ENCODE measurements around the gene PPP1R15B. TPM values are rescaled to one million over a fixed set of nuclear protein-coding genes. Genes with fewer than 3 reads are reported as not detected.

PPP1R15B gene
- total RNA-seq, 1 experiment from 2014 or later, result 45.9 TPM

DNA sequence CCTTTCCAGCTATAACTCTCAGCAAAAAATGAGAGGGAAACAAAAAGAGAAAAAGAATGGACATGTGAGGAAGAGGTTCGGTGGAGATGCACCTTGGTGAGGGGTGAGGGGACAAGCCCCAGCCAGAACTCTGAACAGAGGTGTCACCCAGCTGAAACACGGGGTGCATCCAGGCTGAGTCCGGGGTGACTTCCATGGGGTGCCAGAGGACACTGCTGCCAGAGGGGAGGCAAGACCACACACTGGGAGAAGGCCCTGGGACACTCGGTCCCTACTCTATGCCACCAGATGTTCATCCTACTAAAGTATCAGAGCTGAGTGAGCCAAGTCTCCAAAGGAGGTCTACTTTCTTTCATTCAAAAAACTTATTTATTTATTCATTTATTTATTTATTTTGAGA lies 36.1 kb upstream of the PPP1R15B start:
- H3K23me2 ChIP-seq (ENCODE audit: insufficient read length, low read depth, low read length, poor library complexity, severe bottlenecking), result no peaks in the 10 kb centered on the region
- no peak overlapping the region for H4K91ac ChIP-seq (ENCODE audit: insufficient read length, low read depth, low read length)
- peaks cover 18 to 25% of the 10 kb centered on the region in 2 experiments for H3K4me1 Mint-ChIP-seq
- no peak overlapping the region for H3K4ac ChIP-seq (ENCODE audit: low read depth, low read length)
- H3K56ac ChIP-seq (ENCODE audit: insufficient read length, low read depth, low read length), result no peak overlapping the region
- H3K79me1 ChIP-seq (ENCODE audit: insufficient read depth, low read depth, low read length, poor library complexity, severe bottlenecking), result no peaks in the 10 kb centered on the region
- no peak overlapping the region for H3K14ac ChIP-seq (ENCODE audit: insufficient read depth, low read length)
- H4K8ac ChIP-seq (replicated peaks; ENCODE audit: insufficient read length, low read depth, low read length), result no peak overlapping the region
- H3K9ac ChIP-seq (ENCODE audit: extremely low read depth, insufficient read length, low read length), result no peak overlapping the region
- no peaks in the 10 kb centered on the region for H3K27me3 ChIP-seq (ENCODE audit: insufficient read depth, low read length)
- no peak overlapping the region for H2BK5ac ChIP-seq (ENCODE audit: insufficient read length, low read length)
- no peak overlapping the region for H2AK5ac ChIP-seq (ENCODE audit: insufficient read length, low read length)
- H3K4me1 ChIP-seq (ENCODE audit: insufficient read depth, low read length), result peaks cover under 1% of the 10 kb centered on the region; the same call in 1 of the 2 replicates
- no peaks in the 10 kb centered on the region for H3K9me3 Mint-ChIP-seq
- H3K4me3 Mint-ChIP-seq, result no peak overlapping the region
- no peak overlapping the region for H3K23ac ChIP-seq (ENCODE audit: insufficient read length, low read depth, low read length)
- H2BK120ac ChIP-seq (ENCODE audit: low read depth, low read length, poor library complexity, severe bottlenecking), result no peak overlapping the region
- no CpG with 5 or more reads among the region's 4 CpGs for WGBS (ENCODE audit: extremely low coverage, insufficient read length, low lambda C conversion rate)
- no peaks in the 10 kb centered on the region for H3K79me2 ChIP-seq (ENCODE audit: insufficient read depth, low read length)
- H2AFZ ChIP-seq (ENCODE audit: low read length), result no peak overlapping the region
- DNase-seq, result no peak
- TF ChIP-seq, protein P1, sequence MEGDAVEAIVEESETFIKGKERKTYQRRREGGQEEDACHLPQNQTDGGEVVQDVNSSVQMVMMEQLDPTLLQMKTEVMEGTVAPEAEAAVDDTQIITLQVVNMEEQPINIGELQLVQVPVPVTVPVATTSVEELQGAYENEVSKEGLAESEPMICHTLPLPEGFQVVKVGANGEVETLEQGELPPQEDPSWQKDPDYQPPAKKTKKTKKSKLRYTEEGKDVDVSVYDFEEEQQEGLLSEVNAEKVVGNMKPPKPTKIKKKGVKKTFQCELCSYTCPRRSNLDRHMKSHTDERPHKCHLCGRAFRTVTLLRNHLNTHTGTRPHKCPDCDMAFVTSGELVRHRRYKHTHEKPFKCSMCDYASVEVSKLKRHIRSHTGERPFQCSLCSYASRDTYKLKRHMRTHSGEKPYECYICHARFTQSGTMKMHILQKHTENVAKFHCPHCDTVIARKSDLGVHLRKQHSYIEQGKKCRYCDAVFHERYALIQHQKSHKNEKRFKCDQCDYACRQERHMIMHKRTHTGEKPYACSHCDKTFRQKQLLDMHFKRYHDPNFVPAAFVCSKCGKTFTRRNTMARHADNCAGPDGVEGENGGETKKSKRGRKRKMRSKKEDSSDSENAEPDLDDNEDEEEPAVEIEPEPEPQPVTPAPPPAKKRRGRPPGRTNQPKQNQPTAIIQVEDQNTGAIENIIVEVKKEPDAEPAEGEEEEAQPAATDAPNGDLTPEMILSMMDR (conservative IDR thresholded peaks at IDR 0.05), result no peak
- H3K4me2 ChIP-seq (ENCODE audit: insufficient read depth, insufficient read length, low read length), result no peak overlapping the region
- H4K5ac ChIP-seq (ENCODE audit: insufficient read length, low read depth, low read length), result no peak overlapping the region
- no peak overlapping the region for H2BK12ac ChIP-seq (ENCODE audit: insufficient read length, low read depth, low read length)
- peak overlapping the region in 1 of 3 experiments; percentile 47; a peak in 1 of 7 replicates for H3K27ac Mint-ChIP-seq
- peaks cover 13 to 30% (median 23%) of the 10 kb centered on the region in 3 experiments; a peak in 6 of 7 replicates for H3K36me3 Mint-ChIP-seq (ENCODE audit: insufficient read depth in 1 of 3, low read depth in 3 of 3)
- no peak overlapping the region for H3K18ac ChIP-seq (ENCODE audit: insufficient read length, low read depth, low read length)
- H3K27ac ChIP-seq (ENCODE audit: insufficient read length, low read depth, low read length), result no peak overlapping the region
- H3K9me3 ChIP-seq (ENCODE audit: control insufficient read depth, low read depth, low read length), result no peaks in the 10 kb centered on the region
- no peak overlapping the region for H2BK20ac ChIP-seq (ENCODE audit: low read depth, low read length, poor library complexity, severe bottlenecking)
- no peak overlapping the region for H3T11ph ChIP-seq (ENCODE audit: low read length)
- H4K20me1 ChIP-seq (ENCODE audit: control insufficient read depth, insufficient read depth, insufficient read length), result no peaks in the 10 kb centered on the region
- H3K27me3 Mint-ChIP-seq (ENCODE audit: low read depth), result no peaks in the 10 kb centered on the region
- H2BK15ac ChIP-seq (ENCODE audit: low read depth, low read length), result no peak overlapping the region
